ENCODE results near the gene PRTFDC1. TPM values are rescaled to one million over a fixed set of nuclear protein-coding genes. Genes with fewer than 3 reads are reported as not detected.
A peak's percentile ranks its signal among the peaks of the same experiment; 100 is the strongest.

Gene PRTFDC1
- total and polyA plus RNA-seq, 2 donors (not counting 1 experiment from before 2014, with no cell fraction given) = 26.9 to 32.7 TPM

GRCh38 chr10:24874133-24874532 lies 78.3 kb downstream of the PRTFDC1 start:
- no peak overlapping the region for H3K9ac ChIP-seq (ENCODE audit: insufficient read depth, low read length)
- peaks cover 5% of the 10 kb centered on the region for H3K4me1 ChIP-seq (ENCODE audit: control insufficient read depth, extremely low read depth, insufficient read depth, low read length)
- H3K4me2 ChIP-seq (ENCODE audit: extremely low read depth, insufficient read depth, low read length) = no peak overlapping the region

GRCh38 chr10:24873281-24873683 lies 79.1 kb downstream of the PRTFDC1 start:
- peak; percentile 94 to 97 for DNase-seq (ENCODE audit: low read depth in 2 of 2)
- Histone ChIP-seq H3K27me3 (ENCODE audit: control insufficient read depth, insufficient read depth, low read length) (no peaks in the 10 kb centered on the region), H3K79me2 (ENCODE audit: control insufficient read depth, insufficient read depth, low read length) (no peaks in the 10 kb centered on the region), H3K4me1 (ENCODE audit: control insufficient read depth, extremely low read depth, insufficient read depth, low read length) (peaks cover 5% of the 10 kb centered on the region), H3K36me3 (ENCODE audit: control insufficient read depth, insufficient read depth, low read length) (no peaks in the 10 kb centered on the region), H3K27ac (ENCODE audit: insufficient read depth, low read length) (peak overlapping the region; percentile 65), H3K9me3 (ENCODE audit: control insufficient read depth, insufficient read depth, low read depth, low read length) (no peaks in the 10 kb centered on the region), H3K9ac (ENCODE audit: insufficient read depth, low read length) (no peak overlapping the region), H2AFZ (ENCODE audit: low read length) (no peak overlapping the region), H3K4me2 (ENCODE audit: extremely low read depth, insufficient read depth, low read length) (peak overlapping the region; percentile 2), H3K4me3 (replicated peaks in 1 of 4; ENCODE audit: control extremely low read depth in 1 of 4, insufficient read depth in 1 of 4, low read depth in 3 of 4, low read length in 4 of 4) (no peak overlapping the region), H4K20me1 (ENCODE audit: control insufficient read depth, extremely low read depth, insufficient read depth, low read length) (no peaks in the 10 kb centered on the region)
- TF ChIP-seq CTCF (conservative IDR thresholded peaks at IDR 0.05 in 1 of 2, IDR thresholded peaks at IDR 0.05 in 1 of 2; ENCODE audit: low read depth in 1 of 2, low read length in 2 of 2) = no peak
- TF ChIP-seq EZH2 (IDR thresholded peaks at IDR 0.05; ENCODE audit: low read length, missing control alignments) = no peak

More at GRCh38 chr10:24874133-24874532, 78.3 kb downstream of the PRTFDC1 start:
- H3K4me3 ChIP-seq (replicated peaks in 1 of 4; ENCODE audit: control extremely low read depth in 1 of 4, insufficient read depth in 1 of 4, low read depth in 3 of 4, low read length in 4 of 4) = no peak overlapping the region
- no peaks in the 10 kb centered on the region for H3K27me3 ChIP-seq (ENCODE audit: control insufficient read depth, insufficient read depth, low read length)
- no peaks in the 10 kb centered on the region for H3K79me2 ChIP-seq (ENCODE audit: control insufficient read depth, insufficient read depth, low read length)
- no peaks in the 10 kb centered on the region for H3K9me3 ChIP-seq (ENCODE audit: control insufficient read depth, insufficient read depth, low read depth, low read length)
- no peak overlapping the region for H2AFZ ChIP-seq (ENCODE audit: low read length)
- no peak for DNase-seq (ENCODE audit: low read depth in 2 of 2)
- H4K20me1 ChIP-seq (ENCODE audit: control insufficient read depth, extremely low read depth, insufficient read depth, low read length) = no peaks in the 10 kb centered on the region
- no peak overlapping the region for H3K27ac ChIP-seq (ENCODE audit: insufficient read depth, low read length)
- no peaks in the 10 kb centered on the region for H3K36me3 ChIP-seq (ENCODE audit: control insufficient read depth, insufficient read depth, low read length)
- TF ChIP-seq EZH2 (IDR thresholded peaks at IDR 0.05; ENCODE audit: low read length, missing control alignments) = no peak
- no peak for TF ChIP-seq CTCF (conservative IDR thresholded peaks at IDR 0.05 in 1 of 2, IDR thresholded peaks at IDR 0.05 in 1 of 2; ENCODE audit: low read depth in 1 of 2, low read length in 2 of 2)

DNA sequence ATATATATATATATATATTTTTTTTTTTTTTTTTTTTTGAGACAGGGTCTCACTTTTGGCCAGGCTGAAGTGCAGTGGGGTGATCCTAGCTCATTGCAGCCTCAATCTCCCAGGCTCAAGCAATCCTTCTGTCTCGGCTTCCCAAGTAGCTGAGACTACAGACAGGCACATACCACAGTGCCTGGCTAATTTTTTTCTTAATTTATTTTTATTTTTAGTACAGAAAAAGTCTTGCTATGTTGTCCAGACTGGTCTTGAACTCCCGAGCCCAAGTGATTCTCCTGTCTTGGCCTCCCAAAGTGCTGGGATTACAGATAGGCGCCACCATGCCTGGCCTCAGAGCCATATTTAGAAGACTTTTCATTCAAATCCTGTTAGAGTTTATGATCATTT lies 79.6 kb downstream of the PRTFDC1 start:
- peak overlapping the region; percentile 2 for H3K4me2 ChIP-seq (ENCODE audit: extremely low read depth, insufficient read depth, low read length)
- H3K79me2 ChIP-seq (ENCODE audit: control insufficient read depth, insufficient read depth, low read length) = no peaks in the 10 kb centered on the region
- H3K36me3 ChIP-seq (ENCODE audit: control insufficient read depth, insufficient read depth, low read length) = no peaks in the 10 kb centered on the region
- no peaks in the 10 kb centered on the region for H4K20me1 ChIP-seq (ENCODE audit: control insufficient read depth, extremely low read depth, insufficient read depth, low read length)
- H3K4me1 ChIP-seq (ENCODE audit: control insufficient read depth, extremely low read depth, insufficient read depth, low read length) = peaks cover 5% of the 10 kb centered on the region
- peak overlapping the region; percentile 65 for H3K27ac ChIP-seq (ENCODE audit: insufficient read depth, low read length)
- H3K27me3 ChIP-seq (ENCODE audit: control insufficient read depth, insufficient read depth, low read length) = no peaks in the 10 kb centered on the region
- no peak overlapping the region for H3K4me3 ChIP-seq (replicated peaks in 1 of 4; ENCODE audit: control extremely low read depth in 1 of 4, insufficient read depth in 1 of 4, low read depth in 3 of 4, low read length in 4 of 4)
- H3K9ac ChIP-seq (ENCODE audit: insufficient read depth, low read length) = no peak overlapping the region
- TF ChIP-seq EZH2 (IDR thresholded peaks at IDR 0.05; ENCODE audit: low read length, missing control alignments) = no peak
- no peak for TF ChIP-seq CTCF (conservative IDR thresholded peaks at IDR 0.05 in 1 of 2, IDR thresholded peaks at IDR 0.05 in 1 of 2; ENCODE audit: low read depth in 1 of 2, low read length in 2 of 2)
- H2AFZ ChIP-seq (ENCODE audit: low read length) = no peak overlapping the region
- peak in 1 of 2 donors; percentile 40 for DNase-seq (ENCODE audit: low read depth in 2 of 2)
- no peaks in the 10 kb centered on the region for H3K9me3 ChIP-seq (ENCODE audit: control insufficient read depth, insufficient read depth, low read depth, low read length)
